ENCODE results near the gene NFIX.

NFIX gene

GRCh38 chr19:13004273-13004672 is 9.0 kb downstream of the NFIX start:
- no peak for DNase-seq (ENCODE audit: low spot score)
- in situ Hi-C loops (cut with MboI; ENCODE audit: low sequenced_read_pairs, unreplicated experiment), result no loop called here
- TF ChIP-seq CTCF (IDR thresholded peaks at IDR 0.05; ENCODE audit: borderline replicate concordance, control extremely low read depth, extremely low read depth, insufficient read depth, missing control alignments), result no peak

GRCh38 chr19:13005253-13005652 is 10.0 kb downstream of the NFIX start:
- TF ChIP-seq CTCF (IDR thresholded peaks at IDR 0.05; ENCODE audit: borderline replicate concordance, control extremely low read depth, extremely low read depth, insufficient read depth, missing control alignments), result no peak
- no peak for DNase-seq (ENCODE audit: low spot score)
- in situ Hi-C loops (cut with MboI; ENCODE audit: low sequenced_read_pairs, unreplicated experiment), result no loop called here

GRCh38 chr19:13005861-13006370 is 10.6 kb downstream of the NFIX start:
- in situ Hi-C loops (cut with MboI; ENCODE audit: low sequenced_read_pairs, unreplicated experiment), result no loop called here
- no peak for TF ChIP-seq CTCF (IDR thresholded peaks at IDR 0.05; ENCODE audit: borderline replicate concordance, control extremely low read depth, extremely low read depth, insufficient read depth, missing control alignments)
- DNase-seq (ENCODE audit: low spot score), result no peak

- in situ Hi-C loops (cut with MboI; ENCODE audit: low sequenced_read_pairs, unreplicated experiment), result no loop called here
- TF ChIP-seq CTCF (IDR thresholded peaks at IDR 0.05; ENCODE audit: borderline replicate concordance, control extremely low read depth, extremely low read depth, insufficient read depth, missing control alignments), result no peak
- DNase-seq (ENCODE audit: low spot score), result no peak
Observed at GRCh38 chr19:13006431-13007281, 11.4 kb downstream of the NFIX start.

GRCh38 chr19:13007292-13008045 is 12.2 kb downstream of the NFIX start:
- no peak for TF ChIP-seq CTCF (IDR thresholded peaks at IDR 0.05; ENCODE audit: borderline replicate concordance, control extremely low read depth, extremely low read depth, insufficient read depth, missing control alignments)
- DNase-seq (ENCODE audit: low spot score), result no peak
- in situ Hi-C loops (cut with MboI; ENCODE audit: low sequenced_read_pairs, unreplicated experiment), result no loop called here

- in situ Hi-C loops (cut with MboI; ENCODE audit: low sequenced_read_pairs, unreplicated experiment), result no loop called here
- no peak for TF ChIP-seq CTCF (IDR thresholded peaks at IDR 0.05; ENCODE audit: borderline replicate concordance, control extremely low read depth, extremely low read depth, insufficient read depth, missing control alignments)
- no peak for DNase-seq (ENCODE audit: low spot score)
Observed at GRCh38 chr19:13008926-13009787, 13.9 kb downstream of the NFIX start.
